AG09319 (cell line): ENCODE measurements around the gene BTBD17.

Experiments
- DNase-seq: peaks from one replicate; pipeline ENCODE4 v3.0.0-alpha.2; 2010; ENCODE audit warnings: low read depth; ENCODE audit errors: extremely low read depth
- TF ChIP-seq, protein P1 (sequence below): IDR thresholded peaks from 2 replicates; pipeline ENCODE4 v1.5.1; 2011; ENCODE audit warnings: low read depth, mild to moderate bottlenecking, inconsistent platforms, low read length, moderate library complexity

The BTBD17 gene

DNA sequence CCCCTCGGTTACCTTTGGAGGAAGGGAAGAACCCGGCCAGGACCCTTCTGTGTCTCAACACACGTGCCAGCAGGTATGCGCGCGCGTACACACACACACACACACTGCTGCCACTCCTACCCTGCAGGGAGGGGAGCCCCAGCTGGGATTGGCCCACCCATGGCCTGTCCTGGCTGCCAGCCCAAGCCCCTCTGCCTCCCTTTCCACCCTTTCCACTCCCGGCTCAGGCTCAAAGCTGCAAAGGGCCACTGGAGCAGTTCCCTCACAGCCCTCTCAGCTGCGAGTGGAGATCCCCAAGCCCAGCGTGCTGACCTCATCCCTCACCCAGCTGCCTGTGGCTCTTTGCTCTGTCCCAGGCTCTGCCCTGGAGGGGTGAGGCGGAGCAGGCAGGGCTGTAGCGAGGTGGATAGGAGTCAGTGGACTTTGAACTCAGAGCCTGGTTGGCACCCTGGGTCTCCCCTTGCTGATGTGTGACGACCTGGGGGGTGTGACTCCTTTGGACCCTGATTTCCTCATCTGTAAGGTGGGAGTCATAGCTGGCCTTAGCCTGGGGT lies 21.1 kb downstream of the BTBD17 start:
- TF ChIP-seq, protein P1, sequence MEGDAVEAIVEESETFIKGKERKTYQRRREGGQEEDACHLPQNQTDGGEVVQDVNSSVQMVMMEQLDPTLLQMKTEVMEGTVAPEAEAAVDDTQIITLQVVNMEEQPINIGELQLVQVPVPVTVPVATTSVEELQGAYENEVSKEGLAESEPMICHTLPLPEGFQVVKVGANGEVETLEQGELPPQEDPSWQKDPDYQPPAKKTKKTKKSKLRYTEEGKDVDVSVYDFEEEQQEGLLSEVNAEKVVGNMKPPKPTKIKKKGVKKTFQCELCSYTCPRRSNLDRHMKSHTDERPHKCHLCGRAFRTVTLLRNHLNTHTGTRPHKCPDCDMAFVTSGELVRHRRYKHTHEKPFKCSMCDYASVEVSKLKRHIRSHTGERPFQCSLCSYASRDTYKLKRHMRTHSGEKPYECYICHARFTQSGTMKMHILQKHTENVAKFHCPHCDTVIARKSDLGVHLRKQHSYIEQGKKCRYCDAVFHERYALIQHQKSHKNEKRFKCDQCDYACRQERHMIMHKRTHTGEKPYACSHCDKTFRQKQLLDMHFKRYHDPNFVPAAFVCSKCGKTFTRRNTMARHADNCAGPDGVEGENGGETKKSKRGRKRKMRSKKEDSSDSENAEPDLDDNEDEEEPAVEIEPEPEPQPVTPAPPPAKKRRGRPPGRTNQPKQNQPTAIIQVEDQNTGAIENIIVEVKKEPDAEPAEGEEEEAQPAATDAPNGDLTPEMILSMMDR: no peak
- no peak for DNase-seq

DNA sequence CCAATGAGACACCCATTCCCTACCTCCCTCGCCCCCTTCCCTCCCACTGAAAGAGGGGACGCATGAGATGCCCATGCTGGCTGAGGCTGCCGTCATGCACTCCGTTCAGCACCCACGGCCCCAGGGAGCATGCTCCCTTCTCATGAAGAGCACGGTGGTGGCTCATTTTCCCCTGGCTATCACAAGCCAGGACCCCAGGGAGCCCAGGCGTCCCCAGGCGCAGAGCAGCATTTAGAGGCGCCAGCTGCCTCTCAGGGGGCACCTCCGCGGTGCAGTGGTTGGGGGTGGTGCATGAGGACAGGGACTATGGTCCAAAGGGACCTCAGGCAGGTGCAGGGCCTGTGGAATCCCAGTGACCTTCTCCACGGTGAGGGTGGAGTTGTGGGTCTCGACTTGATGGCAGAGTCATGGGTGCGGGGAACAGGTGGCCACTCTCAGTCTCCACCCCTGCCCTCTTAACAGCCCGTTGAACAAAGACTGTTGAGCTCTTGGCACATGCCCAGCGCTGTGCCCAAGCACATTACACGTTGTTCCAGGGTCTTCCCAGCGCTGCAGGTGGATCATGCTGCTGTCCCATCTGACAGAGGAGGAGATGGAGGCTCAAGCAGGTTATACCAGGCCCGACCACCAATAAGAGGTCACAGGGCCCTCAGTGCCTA lies 22.0 kb downstream of the BTBD17 start:
- TF ChIP-seq, protein P1: no peak
- DNase-seq: no peak

DNA sequence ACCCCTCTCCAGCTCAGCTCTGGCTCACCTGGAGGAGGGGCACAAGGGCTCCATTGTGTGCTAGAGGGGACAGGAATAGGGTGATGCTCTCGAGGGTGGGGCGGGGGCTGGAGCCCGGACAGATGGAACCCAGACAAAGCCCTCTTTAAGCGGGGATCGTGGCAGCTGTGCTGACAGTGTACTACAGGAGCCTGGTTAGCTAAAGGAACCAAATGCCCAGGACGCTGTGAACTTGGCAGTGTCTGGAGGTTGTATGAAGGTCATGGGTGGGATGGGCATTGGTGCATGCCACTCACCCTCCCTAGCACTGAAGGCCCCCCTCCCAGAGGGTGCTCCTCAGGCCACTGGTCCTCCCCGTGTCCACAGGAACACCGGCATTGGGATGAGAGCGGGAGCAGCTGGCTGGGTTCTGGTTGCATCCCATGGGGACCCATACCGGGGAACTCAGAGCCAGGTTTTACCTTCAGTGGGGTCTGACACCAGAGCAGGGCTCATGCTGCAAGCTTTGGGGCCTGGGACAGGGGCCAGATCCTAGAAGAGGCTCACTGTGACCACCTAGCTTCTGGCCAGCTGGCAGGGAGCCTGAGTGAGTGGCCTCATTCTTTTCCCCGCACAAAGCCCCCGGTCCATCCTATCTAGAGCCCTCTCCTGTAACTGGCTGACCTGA lies 23.7 kb downstream of the BTBD17 start:
- TF ChIP-seq, protein P1: no peak
- no peak for DNase-seq

- TF ChIP-seq, protein P1: no peak
These were observed 25.4 kb downstream of the BTBD17 start for GRCh38 chr17:74336307-74336706.

GRCh38 chr17:74335529-74336062 lies 26.1 kb downstream of the BTBD17 start:
- TF ChIP-seq, protein P1: no peak
- no peak for DNase-seq

More at GRCh38 chr17:74336307-74336706, 25.4 kb downstream of the BTBD17 start:
- DNase-seq: no peak

DNA sequence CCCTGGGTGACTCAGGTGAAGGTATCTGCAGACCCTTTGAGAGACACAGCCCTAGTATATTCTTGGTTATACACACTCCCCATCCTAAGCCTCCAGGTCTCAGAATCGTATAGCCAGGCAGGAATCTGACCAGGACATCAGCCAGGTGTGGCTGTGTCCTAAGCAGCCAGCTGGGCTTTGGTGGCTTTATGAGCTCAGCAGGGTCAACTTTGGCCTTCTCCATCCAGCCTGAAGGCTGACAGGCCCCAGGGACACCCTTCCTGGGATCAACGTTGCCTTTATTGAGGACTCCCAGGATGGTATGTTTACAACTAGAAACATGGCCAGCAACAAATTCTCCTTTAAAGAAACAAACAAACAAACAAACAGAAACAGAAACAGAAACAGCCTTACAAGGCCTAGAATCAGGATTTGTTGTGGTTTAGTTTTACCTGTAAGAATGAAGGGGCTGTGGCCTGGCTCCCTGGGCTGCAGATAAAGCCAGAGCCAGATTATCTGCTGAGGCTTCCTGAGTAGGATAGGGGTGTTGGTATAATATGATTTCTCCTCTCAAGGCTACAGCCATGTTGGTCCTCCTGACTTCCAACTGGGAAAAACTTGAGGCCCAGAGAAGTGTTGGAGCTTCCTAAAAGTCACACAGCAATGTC lies 27.2 kb downstream of the BTBD17 start:
- TF ChIP-seq, protein P1: no peak
- DNase-seq: no peak
